Measurements from ENCODE around the gene C1orf116. TPM values are rescaled to one million over a fixed set of nuclear protein-coding genes. Genes with fewer than 3 reads are reported as not detected.
A peak's percentile ranks its signal among the peaks of the same experiment; 100 is the strongest.

Gene C1orf116
- polyA plus RNA-seq, 3 donors, result 0.03 to 0.04 TPM; not detected in 1

- DNase-seq, result no peak
- no peaks in the 10 kb centered on the region for H3K36me3 ChIP-seq (replicated peaks in 1 of 2; ENCODE audit: control insufficient read depth in 1 of 2, insufficient read depth in 2 of 2, low read length in 2 of 2)
- TF ChIP-seq CTCF (IDR thresholded peaks at IDR 0.05), result no peak
- Mint-ChIP-seq H3K27ac (no peak overlapping the region), H3K27me3 (ENCODE audit: low read depth in 3 of 3) (peaks cover 4 to 10% (median 4%) of the 10 kb centered on the region in 3 donors), H3K9me3 (peaks cover 0 to 3% (median 0%) of the 10 kb centered on the region in 7 donors), H3K36me3 (no peaks in the 10 kb centered on the region), H3K4me3 (peak overlapping the region in 1 of 2 donors; percentile 8), H3K4me1 (peaks cover 1% of the 10 kb centered on the region)
- WGBS (ENCODE audit: insufficient coverage), result 96% methylated on average over 7 of the region's 7 CpGs
- no peaks in the 10 kb centered on the region for H3K27me3 ChIP-seq (ENCODE audit: control insufficient read depth in 2 of 2, insufficient read depth in 2 of 2, low read length in 2 of 2)
- no peak overlapping the region for H2AFZ ChIP-seq (ENCODE audit: insufficient read depth, low read depth, low read length, poor library complexity, severe bottlenecking)
- H3K9me3 ChIP-seq (replicated peaks in 1 of 2; ENCODE audit: control insufficient read depth in 1 of 2, insufficient read depth in 1 of 2, low read length in 2 of 2), result no peaks in the 10 kb centered on the region
- H4K20me1 ChIP-seq (ENCODE audit: insufficient read depth, low read length), result no peaks in the 10 kb centered on the region
- no peak overlapping the region for H3K9ac ChIP-seq (ENCODE audit: insufficient read depth, low read length, poor library complexity, severe bottlenecking)
- intact Hi-C loops (cut with micrococcal nuclease), result no loop called here
- no peaks in the 10 kb centered on the region for H3K79me2 ChIP-seq (ENCODE audit: insufficient read depth, low read length)
- no peak overlapping the region for H3K4me2 ChIP-seq (replicated peaks; ENCODE audit: extremely low read depth, low read length, poor library complexity, severe bottlenecking)
- no peak overlapping the region for H3K4me3 ChIP-seq (replicated peaks in 1 of 3; ENCODE audit: low read depth in 2 of 3, low read length in 3 of 3)
- H3K4me1 ChIP-seq (ENCODE audit: control insufficient read depth in 1 of 2, insufficient read depth in 2 of 2, low read length in 2 of 2), result no peaks in the 10 kb centered on the region
- H3K27ac ChIP-seq (ENCODE audit: low read depth in 1 of 2, low read length in 2 of 2), result no peak overlapping the region
These were observed 22.6 kb downstream of the C1orf116 start for GRCh38 chr1:207009945-207010344.

GRCh38 chr1:207009182-207009850 lies 23.2 kb downstream of the C1orf116 start:
- H3K27me3 ChIP-seq (ENCODE audit: control insufficient read depth in 2 of 2, insufficient read depth in 2 of 2, low read length in 2 of 2), result no peaks in the 10 kb centered on the region

More at GRCh38 chr1:207009182-207009850, 23.2 kb downstream of the C1orf116 start:
- no peaks in the 10 kb centered on the region for H4K20me1 ChIP-seq (ENCODE audit: insufficient read depth, low read length)
- H3K9me3 Mint-ChIP-seq, result peaks cover 0 to 3% (median 0%) of the 10 kb centered on the region in 7 donors
- no peak overlapping the region for H3K4me3 Mint-ChIP-seq
- H3K27ac Mint-ChIP-seq, result peak overlapping the region in 1 of 7 donors; percentile 52
- H3K27me3 Mint-ChIP-seq (ENCODE audit: low read depth in 3 of 3), result peaks cover 4 to 10% (median 4%) of the 10 kb centered on the region in 3 donors
- no peak overlapping the region for H2AFZ ChIP-seq (ENCODE audit: insufficient read depth, low read depth, low read length, poor library complexity, severe bottlenecking)
- H3K36me3 ChIP-seq (replicated peaks in 1 of 2; ENCODE audit: control insufficient read depth in 1 of 2, insufficient read depth in 2 of 2, low read length in 2 of 2), result no peaks in the 10 kb centered on the region
- DNase-seq, result no peak
- TF ChIP-seq CTCF (IDR thresholded peaks at IDR 0.05), result no peak
- WGBS (ENCODE audit: insufficient coverage), result 94% methylated on average over 10 of the region's 10 CpGs
- no peaks in the 10 kb centered on the region for H3K36me3 Mint-ChIP-seq
- H3K4me2 ChIP-seq (replicated peaks; ENCODE audit: extremely low read depth, low read length, poor library complexity, severe bottlenecking), result no peak overlapping the region
- intact Hi-C loops (cut with micrococcal nuclease), result no loop called here
- H3K4me1 ChIP-seq (ENCODE audit: control insufficient read depth in 1 of 2, insufficient read depth in 2 of 2, low read length in 2 of 2), result no peaks in the 10 kb centered on the region
- H3K4me3 ChIP-seq (replicated peaks in 1 of 3; ENCODE audit: low read depth in 2 of 3, low read length in 3 of 3), result no peak overlapping the region
- peaks cover 2% of the 10 kb centered on the region for H3K4me1 Mint-ChIP-seq
- no peak overlapping the region for H3K9ac ChIP-seq (ENCODE audit: insufficient read depth, low read length, poor library complexity, severe bottlenecking)
- H3K27ac ChIP-seq (ENCODE audit: low read depth in 1 of 2, low read length in 2 of 2), result no peak overlapping the region
- no peaks in the 10 kb centered on the region for H3K79me2 ChIP-seq (ENCODE audit: insufficient read depth, low read length)
- no peaks in the 10 kb centered on the region for H3K9me3 ChIP-seq (replicated peaks in 1 of 2; ENCODE audit: control insufficient read depth in 1 of 2, insufficient read depth in 1 of 2, low read length in 2 of 2)
